DOHH2 (cell line): ENCODE data around the gene UGT2B7.

Experiments used
- CTCF ChIP-seq: fragments of 200-600 bp; sonication (generic); IDR thresholded peaks from one replicate; pipeline ENCODE4 v1.5.1; 2014; ENCODE audit warnings: antibody characterized with exemption, mild to moderate bottlenecking, low read depth, low read length; ENCODE audit not compliant: poor library complexity, severe bottlenecking
- EZH2phosphoT487 ChIP-seq: fragments of 200-600 bp; sonication (generic); IDR thresholded peaks from 2 replicates; pipeline ENCODE4 v1.6.1; 2017; ENCODE audit warnings: borderline replicate concordance, mild to moderate bottlenecking, antibody characterized with exemption, low read length, moderate library complexity, mixed read lengths

GRCh38 chr4:69104719-69105275, 8.5 kb downstream of the UGT2B7 start:
- TF ChIP-seq EZH2phosphoT487 (no peak), CTCF (no peak)
